ENCODE measurements around the gene NTHL1. TPM values are rescaled to one million over a fixed set of nuclear protein-coding genes. Genes with fewer than 3 reads are reported as not detected.

The NTHL1 gene
- total and polyA plus RNA-seq, 9 of the 15 experiments (the other 6 are each of a cell fraction or from before 2014, with no cell fraction given): 1.1 to 58.8 (median 17.6) TPM

DNA sequence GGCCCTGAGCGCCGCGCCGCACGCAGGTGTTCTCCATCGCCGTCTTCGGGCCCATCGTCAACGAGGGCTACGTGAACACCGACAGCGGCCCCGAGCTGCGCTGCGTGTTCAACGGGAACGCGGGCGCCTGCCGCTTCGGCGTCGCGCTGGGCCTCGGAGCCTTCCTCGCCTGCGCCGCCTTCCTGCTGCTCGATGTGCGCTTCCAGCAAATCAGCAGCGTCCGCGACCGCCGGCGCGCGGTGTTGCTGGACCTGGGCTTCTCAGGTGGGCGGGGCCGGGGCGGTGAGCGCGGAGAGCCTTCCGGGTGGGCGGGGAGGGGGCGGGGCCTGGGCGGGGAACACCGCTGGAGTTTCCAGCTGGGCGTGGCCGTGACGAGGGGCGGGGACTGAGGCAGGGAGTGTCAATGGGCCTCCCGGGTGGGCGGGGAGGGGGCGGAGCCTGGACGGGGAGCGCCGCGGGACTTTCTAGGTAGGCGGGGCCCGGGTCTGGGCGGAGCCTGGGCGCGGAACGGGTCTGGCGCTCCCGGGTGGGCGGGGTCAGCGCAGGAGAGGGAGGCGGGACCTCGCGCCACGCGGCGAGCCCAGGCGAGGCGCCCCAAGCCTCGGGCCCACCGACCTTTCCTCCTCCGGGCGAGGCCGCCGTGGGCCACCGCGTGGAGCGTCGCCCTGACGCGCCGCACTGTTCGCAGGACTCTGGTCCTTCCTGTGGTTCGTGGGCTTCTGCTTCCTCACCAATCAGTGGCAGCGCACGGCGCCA lies 55.5 kb downstream of the NTHL1 start (continued):
- no peak for TF ChIP-seq MBD2 (IDR thresholded peaks at IDR 0.05; ENCODE audit: borderline replicate concordance, low read depth)
- TF ChIP-seq NFIX (CRISPR knock-in tag; IDR thresholded peaks at IDR 0.05; ENCODE audit: low read depth): no peak
- TF ChIP-seq, protein P1, sequence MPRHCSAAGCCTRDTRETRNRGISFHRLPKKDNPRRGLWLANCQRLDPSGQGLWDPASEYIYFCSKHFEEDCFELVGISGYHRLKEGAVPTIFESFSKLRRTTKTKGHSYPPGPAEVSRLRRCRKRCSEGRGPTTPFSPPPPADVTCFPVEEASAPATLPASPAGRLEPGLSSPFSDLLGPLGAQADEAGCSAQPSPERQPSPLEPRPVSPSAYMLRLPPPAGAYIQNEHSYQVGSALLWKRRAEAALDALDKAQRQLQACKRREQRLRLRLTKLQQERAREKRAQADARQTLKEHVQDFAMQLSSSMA (CRISPR knock-in tag; IDR thresholded peaks at IDR 0.05): peak; percentile 60; the same call in 1 of the 2 replicates
- TF ChIP-seq ZZZ3 (IDR thresholded peaks at IDR 0.05): no peak
- no peak for TF ChIP-seq ZFP30 (CRISPR knock-in tag; IDR thresholded peaks at IDR 0.05; ENCODE audit: borderline replicate concordance)
- 0 out of 2 replicates have a peak, but pooled peaks have one; percentile 1 for TF ChIP-seq ETV1 (tag; conservative IDR thresholded peaks at IDR 0.05; ENCODE audit: low read depth)
- TF ChIP-seq ETV6 (IDR thresholded peaks at IDR 0.05; ENCODE audit: borderline replicate concordance in 1 of 2, low read depth in 2 of 2, low read length in 1 of 2): no peak
- no peak for TF ChIP-seq ETV6 (CRISPR knock-in tag; IDR thresholded peaks at IDR 0.05; ENCODE audit: borderline replicate concordance)
- peak; percentile 71 for TF ChIP-seq KDM5B (IDR thresholded peaks at IDR 0.05; ENCODE audit: insufficient replicate concordance, low read depth, low read length)
- no peak for TF ChIP-seq SMARCE1 (IDR thresholded peaks at IDR 0.05)
- no peak for TF ChIP-seq ZNF766 (CRISPR knock-in tag; conservative IDR thresholded peaks at IDR 0.05)
- TF ChIP-seq KLF1 (tag; IDR thresholded peaks at IDR 0.05): no peak
- no peak for TF ChIP-seq EZH2 (IDR thresholded peaks at IDR 0.05; ENCODE audit: borderline replicate concordance, low read depth, low read length)
- TF ChIP-seq, protein P2, sequence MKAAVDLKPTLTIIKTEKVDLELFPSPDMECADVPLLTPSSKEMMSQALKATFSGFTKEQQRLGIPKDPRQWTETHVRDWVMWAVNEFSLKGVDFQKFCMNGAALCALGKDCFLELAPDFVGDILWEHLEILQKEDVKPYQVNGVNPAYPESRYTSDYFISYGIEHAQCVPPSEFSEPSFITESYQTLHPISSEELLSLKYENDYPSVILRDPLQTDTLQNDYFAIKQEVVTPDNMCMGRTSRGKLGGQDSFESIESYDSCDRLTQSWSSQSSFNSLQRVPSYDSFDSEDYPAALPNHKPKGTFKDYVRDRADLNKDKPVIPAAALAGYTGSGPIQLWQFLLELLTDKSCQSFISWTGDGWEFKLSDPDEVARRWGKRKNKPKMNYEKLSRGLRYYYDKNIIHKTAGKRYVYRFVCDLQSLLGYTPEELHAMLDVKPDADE (conservative IDR thresholded peaks at IDR 0.05; ENCODE audit: control insufficient read depth, low read depth, low read length): peak; percentile 28; the same call in 1 of the 2 replicates
- TF ChIP-seq SMC3 (conservative IDR thresholded peaks at IDR 0.05; ENCODE audit: insufficient read depth, low read depth, low read length): no peak
- TF ChIP-seq FOXO4 (CRISPR knock-in tag; IDR thresholded peaks at IDR 0.05): no peak
- no peak for TF ChIP-seq MED1 (CRISPR knock-in tag; IDR thresholded peaks at IDR 0.05; ENCODE audit: borderline replicate concordance)
- no peak for TF ChIP-seq SRSF3 (IDR thresholded peaks at IDR 0.05; ENCODE audit: insufficient read depth, low read length)
- no peak for TF ChIP-seq ADNP (tag; IDR thresholded peaks at IDR 0.05)
- no peak for TF ChIP-seq TAF9B (IDR thresholded peaks at IDR 0.05; ENCODE audit: partially characterized antibody)
- 0 out of 2 replicates have a peak, but pooled peaks have one; percentile 23 for TF ChIP-seq HCFC1 (IDR thresholded peaks at IDR 0.05; ENCODE audit: low read depth, low read length)
- no peak for TF ChIP-seq MYNN (IDR thresholded peaks at IDR 0.05)
- TF ChIP-seq MYNN (CRISPR knock-in tag; IDR thresholded peaks at IDR 0.05): no peak
- TF ChIP-seq KDM1A (IDR thresholded peaks at IDR 0.05): no peak
- TF ChIP-seq MTA3 (IDR thresholded peaks at IDR 0.05; ENCODE audit: borderline replicate concordance): peak; percentile 59

Measured in K562 (cell line).